ENCODE measurements around the gene PLEKHG7. TPM values are rescaled to one million over a fixed set of nuclear protein-coding genes. Genes with fewer than 3 reads are reported as not detected.

The PLEKHG7 gene
- total RNA-seq, 4 donors from 2014 or later = not detected

GRCh38 chr12:92756898-92757596, 54.3 kb downstream of the PLEKHG7 start:
- TF ChIP-seq, protein P1, sequence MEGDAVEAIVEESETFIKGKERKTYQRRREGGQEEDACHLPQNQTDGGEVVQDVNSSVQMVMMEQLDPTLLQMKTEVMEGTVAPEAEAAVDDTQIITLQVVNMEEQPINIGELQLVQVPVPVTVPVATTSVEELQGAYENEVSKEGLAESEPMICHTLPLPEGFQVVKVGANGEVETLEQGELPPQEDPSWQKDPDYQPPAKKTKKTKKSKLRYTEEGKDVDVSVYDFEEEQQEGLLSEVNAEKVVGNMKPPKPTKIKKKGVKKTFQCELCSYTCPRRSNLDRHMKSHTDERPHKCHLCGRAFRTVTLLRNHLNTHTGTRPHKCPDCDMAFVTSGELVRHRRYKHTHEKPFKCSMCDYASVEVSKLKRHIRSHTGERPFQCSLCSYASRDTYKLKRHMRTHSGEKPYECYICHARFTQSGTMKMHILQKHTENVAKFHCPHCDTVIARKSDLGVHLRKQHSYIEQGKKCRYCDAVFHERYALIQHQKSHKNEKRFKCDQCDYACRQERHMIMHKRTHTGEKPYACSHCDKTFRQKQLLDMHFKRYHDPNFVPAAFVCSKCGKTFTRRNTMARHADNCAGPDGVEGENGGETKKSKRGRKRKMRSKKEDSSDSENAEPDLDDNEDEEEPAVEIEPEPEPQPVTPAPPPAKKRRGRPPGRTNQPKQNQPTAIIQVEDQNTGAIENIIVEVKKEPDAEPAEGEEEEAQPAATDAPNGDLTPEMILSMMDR (IDR thresholded peaks at IDR 0.05) = no peak
- no peak for TF ChIP-seq POLR2A (IDR thresholded peaks at IDR 0.05)
- 28 to 48% methylated on average over 3 of the region's 3 CpGs for WGBS, 2 donors
- no peaks in the 10 kb centered on the region for H3K27me3 ChIP-seq
- H3K27ac ChIP-seq = no peak overlapping the region
- H3K4me1 ChIP-seq = peaks cover 0 to 17% (median 9%) of the 10 kb centered on the region in 3 donors
- no peaks in the 10 kb centered on the region for H3K36me3 ChIP-seq
- no peak for DNase-seq
- intact Hi-C loops (cut with DNase I) = no loop called here
- no peaks in the 10 kb centered on the region for H3K9me3 ChIP-seq
- H3K4me3 ChIP-seq = no peak overlapping the region

DNA sequence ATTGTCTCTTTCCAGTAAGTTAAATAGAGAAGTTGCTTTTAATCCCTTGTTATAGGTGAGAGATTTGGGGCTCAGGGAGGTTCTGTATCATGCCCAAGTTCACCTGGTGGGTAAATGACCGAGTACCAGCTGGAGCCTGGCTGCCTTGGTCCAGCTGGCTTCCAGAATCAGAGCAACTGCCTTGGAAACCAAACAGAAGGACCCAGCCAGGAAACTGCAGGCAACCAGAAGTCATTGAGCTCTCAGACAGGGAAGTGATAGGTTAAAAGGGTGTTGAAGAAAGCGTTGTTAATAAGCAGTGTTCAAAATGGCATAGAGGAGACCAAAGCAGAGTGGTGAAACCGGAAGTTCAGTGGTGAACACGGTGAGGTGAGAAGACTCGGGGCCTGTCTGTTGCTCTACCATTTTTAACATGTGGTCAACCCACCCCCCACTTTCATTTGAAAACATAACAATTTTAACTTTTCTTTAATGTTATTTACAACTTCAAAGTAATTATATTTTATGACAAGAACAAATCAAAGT, 54.9 kb downstream of the PLEKHG7 start:
- no peak overlapping the region for H3K4me3 ChIP-seq
- intact Hi-C loops (cut with DNase I) = no loop called here
- H3K9me3 ChIP-seq = no peaks in the 10 kb centered on the region
- TF ChIP-seq POLR2A (IDR thresholded peaks at IDR 0.05) = no peak
- H3K36me3 ChIP-seq = no peaks in the 10 kb centered on the region
- H3K27me3 ChIP-seq = no peaks in the 10 kb centered on the region
- DNase-seq = no peak
- H3K27ac ChIP-seq = no peak overlapping the region
- H3K4me1 ChIP-seq = peaks cover 0 to 17% (median 9%) of the 10 kb centered on the region in 3 donors
- WGBS, 2 donors = 30 to 52% methylated on average over 5 of the region's 5 CpGs

DNA sequence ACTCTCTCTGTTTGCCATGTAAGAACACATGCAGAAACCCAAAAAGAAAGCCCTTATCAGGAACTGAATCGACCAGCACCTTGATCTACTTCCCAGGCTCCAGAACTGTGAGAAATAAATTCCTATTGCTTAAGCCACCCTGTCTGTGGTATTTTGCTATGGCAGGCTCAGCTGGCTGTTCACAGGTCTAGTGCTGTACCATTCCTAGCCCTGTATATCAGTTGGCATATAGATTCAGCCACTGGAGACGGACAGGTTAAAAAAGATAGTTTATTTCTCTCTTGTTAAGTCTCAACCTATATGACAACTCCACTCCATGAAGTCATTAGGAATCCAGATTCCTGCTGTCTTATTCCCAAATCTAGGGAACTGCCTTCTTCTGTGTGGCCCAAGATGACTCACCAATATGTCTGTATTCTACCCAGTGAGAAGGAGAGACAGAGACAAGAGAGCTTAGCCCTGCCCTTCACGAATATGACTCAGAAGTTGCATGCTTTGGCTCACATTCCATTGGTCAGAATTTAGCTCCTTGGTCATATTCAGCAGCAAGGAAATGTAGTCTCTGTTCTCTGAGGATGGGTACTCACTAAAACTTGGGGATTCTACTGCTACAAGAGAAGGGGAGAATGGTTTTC, 57.0 kb downstream of the PLEKHG7 start:
- intact Hi-C loops (cut with DNase I) = no loop called here
- Histone ChIP-seq H3K9me3 (no peaks in the 10 kb centered on the region), H3K4me1 (peaks cover 0 to 17% (median 9%) of the 10 kb centered on the region in 3 donors), H3K27ac (no peak overlapping the region), H3K36me3 (no peaks in the 10 kb centered on the region), H3K27me3 (no peaks in the 10 kb centered on the region), H3K4me3 (no peak overlapping the region)
- TF ChIP-seq POLR2A (IDR thresholded peaks at IDR 0.05) = no peak
- DNase-seq = no peak
- 59 to 73% methylated on average over 3 of the region's 3 CpGs for WGBS, 2 donors

DNA sequence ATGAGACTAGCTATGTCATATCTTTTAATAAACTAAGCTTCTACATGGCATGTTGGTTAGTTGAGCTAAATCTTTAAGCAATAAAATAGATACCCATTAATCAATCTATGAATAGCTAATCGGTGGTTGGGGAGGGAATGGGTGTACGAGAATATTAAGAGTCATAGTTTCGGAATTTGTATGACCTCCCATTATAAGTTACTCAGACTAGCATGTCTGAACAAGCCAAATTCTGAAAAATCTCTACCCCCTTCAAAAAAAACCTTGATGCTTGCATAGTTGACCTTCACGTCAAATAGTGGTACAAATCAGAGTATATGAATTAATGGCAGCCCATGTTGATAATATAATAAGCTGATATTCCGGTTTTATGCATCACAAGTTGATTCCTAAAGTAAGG, 60.0 kb downstream of the PLEKHG7 start:
- H3K27ac ChIP-seq = no peak overlapping the region
- H3K9me3 ChIP-seq = no peaks in the 10 kb centered on the region
- intact Hi-C loops (cut with DNase I) = no loop called here
- 76 to 78% methylated on average over 5 of the region's 5 CpGs for WGBS, 2 donors
- H3K4me1 ChIP-seq = peaks cover 0 to 5% (median 2%) of the 10 kb centered on the region in 3 donors
- H3K4me3 ChIP-seq = no peak overlapping the region
- no peak for TF ChIP-seq POLR2A (IDR thresholded peaks at IDR 0.05)
- TF ChIP-seq, protein P1 (IDR thresholded peaks at IDR 0.05) = no peak
- DNase-seq = no peak
- no peaks in the 10 kb centered on the region for H3K36me3 ChIP-seq
- H3K27me3 ChIP-seq = no peaks in the 10 kb centered on the region

DNA sequence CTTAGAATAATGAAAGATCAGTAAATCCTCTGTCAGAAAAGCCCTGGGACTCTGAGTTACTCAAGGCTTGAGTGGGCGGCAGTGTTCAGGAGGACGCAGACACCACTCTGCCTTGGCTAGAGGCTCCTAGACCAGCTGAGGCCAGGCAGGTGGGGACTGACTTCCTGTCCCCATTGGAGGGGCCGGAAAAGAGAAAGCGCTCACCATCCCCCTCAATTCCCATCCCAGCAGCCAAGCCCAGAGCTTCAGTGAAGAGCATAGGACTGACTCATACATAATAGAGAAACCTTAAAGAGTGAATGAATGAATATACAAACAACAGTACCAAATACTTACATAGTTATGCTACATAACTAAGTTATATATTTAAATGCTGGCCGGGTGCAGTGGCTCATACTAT, 62.0 kb downstream of the PLEKHG7 start:
- intact Hi-C loops (cut with DNase I) = no loop called here
- Histone ChIP-seq H3K27ac (no peak overlapping the region), H3K27me3 (no peaks in the 10 kb centered on the region), H3K9me3 (no peaks in the 10 kb centered on the region), H3K4me1 (peaks cover 0 to 5% (median 0%) of the 10 kb centered on the region in 3 donors), H3K36me3 (no peaks in the 10 kb centered on the region), H3K4me3 (no peak overlapping the region)
- WGBS, 2 donors = 82 to 83% methylated on average over 3 to 4 of the region's 5 CpGs
- no peak for DNase-seq
- no peak for TF ChIP-seq POLR2A (IDR thresholded peaks at IDR 0.05)
- TF ChIP-seq, protein P1 (IDR thresholded peaks at IDR 0.05) = no peak

GRCh38 chr12:92765871-92766270, 63.1 kb downstream of the PLEKHG7 start:
- intact Hi-C loops (cut with DNase I) = no loop called here
- H3K4me3 ChIP-seq = no peak overlapping the region
- DNase-seq = no peak
- no peaks in the 10 kb centered on the region for H3K27me3 ChIP-seq
- 69 to 78% methylated on average over 1 of the region's 1 CpG for WGBS, 2 donors
- no peak overlapping the region for H3K27ac ChIP-seq
- H3K4me1 ChIP-seq = peaks cover 0 to 5% (median 0%) of the 10 kb centered on the region in 3 donors
- TF ChIP-seq POLR2A (IDR thresholded peaks at IDR 0.05) = no peak
- TF ChIP-seq, protein P1 (IDR thresholded peaks at IDR 0.05) = no peak
- H3K36me3 ChIP-seq = no peaks in the 10 kb centered on the region
- no peaks in the 10 kb centered on the region for H3K9me3 ChIP-seq

Data from esophagus squamous epithelium (tissue), 5 donors.